NT2/D1 (cell line): ENCODE data around the gene PHLDB3.
"Not testable (repeated sequence)": the region's sequence is repeated elsewhere in the genome, so short reads cannot be mapped to it uniquely, and the experiment has no call there.

Source experiments
- SUZ12 ChIP-seq: IDR thresholded peaks from 2 replicates; pipeline ENCODE4 v1.6.1; 2011; ENCODE audit not compliant: insufficient read length, insufficient read depth; ENCODE audit errors: extremely low read depth
- YY1 ChIP-seq: IDR thresholded peaks from 2 replicates; pipeline ENCODE4 v1.6.1; 2011; ENCODE audit not compliant: insufficient read length, insufficient read depth

DNA sequence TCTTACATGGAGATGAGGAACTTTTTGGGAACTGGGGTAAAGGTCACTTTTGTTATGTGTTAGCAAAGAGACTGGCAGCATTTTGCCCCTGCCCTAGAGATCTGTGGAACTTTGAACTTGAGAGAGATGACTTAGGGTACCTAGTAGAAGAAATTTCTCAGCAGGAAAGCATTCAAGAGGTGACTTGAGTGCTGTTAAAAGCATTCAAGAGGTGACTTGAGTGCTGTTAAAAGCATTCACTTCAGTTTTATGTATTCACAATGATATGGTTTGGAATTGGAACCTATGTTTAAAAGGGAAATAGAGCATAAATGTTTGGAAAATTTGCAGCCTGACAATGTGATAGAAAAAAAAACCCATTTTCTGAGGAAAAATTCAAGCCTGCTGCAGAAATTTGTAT lies 7.9 kb upstream of the PHLDB3 start:
- TF ChIP-seq YY1, SUZ12: not testable (repeated sequence)
